Measurements from ENCODE around the gene CNPY1.
"Not testable (repeated sequence)": the region's sequence is repeated elsewhere in the genome, so short reads cannot be mapped to it uniquely, and the experiment has no call there.

The CNPY1 gene

DNA sequence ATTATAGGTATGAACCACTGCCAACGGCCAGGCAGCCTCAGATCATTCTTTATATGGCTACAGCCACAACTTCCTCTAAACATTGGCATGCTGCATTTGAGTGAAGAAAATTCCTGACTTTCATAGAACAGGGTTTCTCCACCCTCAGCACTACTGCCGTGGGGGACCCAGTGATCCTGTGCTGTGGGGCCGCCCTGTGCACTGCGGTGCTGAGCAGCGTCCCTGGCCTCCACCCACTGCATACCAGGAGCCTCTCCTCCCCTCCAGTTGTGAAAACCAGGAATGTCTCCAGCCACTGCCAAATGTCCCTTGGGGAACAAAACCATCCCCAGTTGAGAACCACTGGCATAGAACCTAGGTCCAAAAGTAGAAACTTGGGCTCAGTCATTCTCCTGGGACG lies 15.8 kb downstream of the CNPY1 start:
- Histone ChIP-seq H3K9me3 (ENCODE audit: insufficient read depth, low read depth, low read length) (no peaks in the 10 kb centered on the region), H3K27ac (ENCODE audit: low read depth, low read length) (no peak overlapping the region), H3K27me3 (ENCODE audit: insufficient read depth, low read length) (peaks cover 98% of the 10 kb centered on the region), H3K9ac (ENCODE audit: low read depth, low read length) (no peak overlapping the region), H3K36me3 (ENCODE audit: insufficient read depth, low read length) (no peaks in the 10 kb centered on the region), H3K4me1 (ENCODE audit: insufficient read depth, low read length) (no peaks in the 10 kb centered on the region; the same call in 1 of the 2 replicates), H3K4me3 (ENCODE audit: low read length) (no peak overlapping the region)
- WGBS = 78% methylated on average over 6 of the region's 6 CpGs

DNA sequence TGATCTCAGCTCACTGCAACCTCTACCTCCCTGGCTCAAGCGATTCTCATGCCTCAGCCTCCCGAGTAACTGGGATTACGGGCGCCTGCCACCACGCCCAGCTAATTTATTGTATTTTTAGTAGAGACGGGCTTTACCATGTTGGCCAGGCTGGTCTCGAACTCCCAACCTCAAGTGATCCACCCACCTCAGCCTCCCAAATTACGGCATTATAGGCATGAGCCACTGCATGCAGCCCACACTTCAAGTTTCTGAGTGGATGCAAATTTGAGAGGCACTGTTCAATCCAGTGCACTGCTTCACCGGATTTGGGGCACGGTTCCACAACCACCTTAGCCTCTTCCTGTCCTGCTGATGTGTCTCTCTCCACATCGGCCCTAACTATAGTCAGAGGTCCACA lies 16.5 kb downstream of the CNPY1 start:
- Histone ChIP-seq H3K36me3 (ENCODE audit: insufficient read depth, low read length) (no peaks in the 10 kb centered on the region), H3K27ac (ENCODE audit: low read depth, low read length) (no peak overlapping the region), H3K27me3 (ENCODE audit: insufficient read depth, low read length) (peaks cover 97% of the 10 kb centered on the region), H3K9me3 (ENCODE audit: insufficient read depth, low read depth, low read length) (no peaks in the 10 kb centered on the region), H3K4me1 (ENCODE audit: insufficient read depth, low read length) (no peaks in the 10 kb centered on the region; the same call in 1 of the 2 replicates), H3K9ac (ENCODE audit: low read depth, low read length) (no peak overlapping the region), H3K4me3 (ENCODE audit: low read length) (no peak overlapping the region)
- whole genome bisulfite sequencing = 95% methylated on average over 11 of the region's 11 CpGs

DNA sequence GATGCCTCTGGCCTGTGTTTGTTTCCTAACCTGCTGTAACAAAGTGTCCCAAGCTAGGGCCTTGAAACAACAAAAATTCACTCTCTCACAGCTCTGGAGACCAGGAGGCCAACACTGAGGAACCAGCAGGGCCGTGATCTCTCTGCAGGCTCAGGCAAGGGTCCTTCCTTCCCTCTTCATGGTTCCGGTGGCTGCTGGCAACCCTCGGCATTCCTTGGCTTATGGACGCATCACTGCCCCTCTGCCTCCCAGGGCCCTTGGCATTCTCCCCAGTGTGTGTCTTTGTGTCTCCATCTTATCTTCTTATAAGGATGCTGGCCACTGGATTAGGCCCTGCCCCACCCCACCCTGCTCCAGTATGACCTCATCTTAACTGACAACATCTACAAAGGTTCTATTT lies 17.0 kb downstream of the CNPY1 start:
- Histone ChIP-seq H3K9me3 (ENCODE audit: insufficient read depth, low read depth, low read length) (no peaks in the 10 kb centered on the region), H3K9ac (ENCODE audit: low read depth, low read length) (no peak overlapping the region), H3K4me1 (ENCODE audit: insufficient read depth, low read length) (no peaks in the 10 kb centered on the region; the same call in 1 of the 2 replicates), H3K27me3 (ENCODE audit: insufficient read depth, low read length) (peaks cover 93% of the 10 kb centered on the region), H3K4me3 (ENCODE audit: low read length) (no peak overlapping the region), H3K36me3 (ENCODE audit: insufficient read depth, low read length) (no peaks in the 10 kb centered on the region), H3K27ac (ENCODE audit: low read depth, low read length) (no peak overlapping the region)
- 96% methylated on average over 4 of the region's 4 CpGs for WGBS

DNA sequence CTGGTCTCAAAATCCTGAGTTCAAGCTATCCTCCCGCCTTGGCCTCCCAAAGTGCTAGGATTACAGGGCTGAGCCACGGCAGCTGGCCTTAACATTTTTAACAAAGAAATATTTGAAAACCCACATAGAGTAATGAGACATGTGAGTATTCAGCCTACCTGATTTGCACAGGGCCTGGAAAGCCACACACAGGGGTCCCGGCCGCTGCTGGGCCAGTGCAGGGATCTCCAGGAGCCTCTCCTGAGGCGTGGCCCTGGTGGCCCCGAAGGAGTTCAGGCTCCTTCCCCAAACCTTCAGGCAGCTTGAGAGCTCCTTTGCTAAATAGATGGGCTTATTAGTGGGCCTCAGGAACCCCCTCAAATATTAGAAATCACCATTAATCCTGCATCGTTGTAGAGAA lies 18.7 kb downstream of the CNPY1 start:
- Histone ChIP-seq H3K4me1 (ENCODE audit: insufficient read depth, low read length) (no peaks in the 10 kb centered on the region; the same call in 1 of the 2 replicates), H3K36me3 (ENCODE audit: insufficient read depth, low read length) (no peaks in the 10 kb centered on the region), H3K9ac (ENCODE audit: low read depth, low read length) (no peak overlapping the region), H3K9me3 (ENCODE audit: insufficient read depth, low read depth, low read length) (no peaks in the 10 kb centered on the region), H3K4me3 (ENCODE audit: low read length) (no peak overlapping the region), H3K27ac (ENCODE audit: low read depth, low read length) (no peak overlapping the region), H3K27me3 (ENCODE audit: insufficient read depth, low read length) (peaks cover 93% of the 10 kb centered on the region)
- WGBS = 88% methylated on average over 7 of the region's 7 CpGs

DNA sequence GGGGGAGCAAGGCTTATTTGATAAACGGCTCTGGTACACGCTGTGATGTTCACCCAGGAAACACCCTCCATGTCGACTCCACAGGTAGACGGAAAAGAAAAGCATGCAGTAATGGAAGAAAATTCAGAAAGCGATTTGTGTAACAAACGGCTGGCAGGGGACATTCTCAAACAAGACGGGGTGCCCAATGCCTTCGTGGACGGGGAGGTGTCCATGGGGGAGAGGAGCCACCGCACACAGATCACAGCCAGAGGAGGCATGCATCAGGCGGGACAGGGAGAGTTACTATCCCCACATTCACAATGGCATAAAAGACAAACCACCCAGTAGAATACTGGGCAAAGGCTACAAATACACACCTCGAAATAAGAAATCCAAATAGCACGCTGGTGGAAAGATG lies 20.1 kb downstream of the CNPY1 start:
- no peaks in the 10 kb centered on the region for H3K36me3 ChIP-seq (ENCODE audit: insufficient read depth, low read length)
- no peak overlapping the region for H3K4me3 ChIP-seq (ENCODE audit: low read length)

DNA sequence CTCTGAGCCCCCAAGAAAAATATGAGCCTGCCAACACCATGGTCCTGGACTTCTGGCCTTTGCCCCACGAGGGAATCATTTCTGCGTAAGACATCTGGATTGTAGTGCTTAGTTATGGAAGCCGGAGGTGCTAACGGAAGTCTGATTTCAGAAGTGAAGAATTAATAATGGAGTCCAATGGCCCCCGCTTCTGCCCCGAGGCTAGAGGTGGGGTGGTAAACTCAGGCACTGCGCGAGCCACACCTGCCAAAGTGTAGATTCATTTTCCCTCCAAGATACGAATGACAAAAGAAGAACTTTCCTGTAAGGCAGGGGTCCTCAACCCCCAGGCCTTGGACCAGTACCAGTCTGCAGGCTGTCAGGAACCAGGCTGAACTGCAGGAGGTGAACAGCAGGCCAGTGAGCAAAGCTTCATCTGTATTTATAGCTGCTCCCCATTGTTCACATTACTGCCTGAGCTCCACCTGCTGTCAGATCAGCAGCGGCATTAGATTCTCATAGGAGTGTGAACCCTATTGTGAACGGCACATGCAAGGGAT lies 22.3 kb downstream of the CNPY1 start:
- Histone ChIP-seq H3K27ac (ENCODE audit: low read depth, low read length) (no peak overlapping the region), H3K27me3 (ENCODE audit: insufficient read depth, low read length) (peaks cover 87% of the 10 kb centered on the region), H3K9ac (ENCODE audit: low read depth, low read length) (no peak overlapping the region), H3K36me3 (ENCODE audit: insufficient read depth, low read length) (no peaks in the 10 kb centered on the region), H3K4me1 (ENCODE audit: insufficient read depth, low read length) (no peaks in the 10 kb centered on the region), H3K4me3 (ENCODE audit: low read length) (no peak overlapping the region), H3K9me3 (ENCODE audit: insufficient read depth, low read depth, low read length) (no peaks in the 10 kb centered on the region)
- 86% methylated on average over 11 of the region's 11 CpGs for WGBS

More for the DNA sequence above, 20.1 kb downstream of the CNPY1 start:
- Histone ChIP-seq H3K9me3 (ENCODE audit: insufficient read depth, low read depth, low read length) (no peaks in the 10 kb centered on the region), H3K9ac (ENCODE audit: low read depth, low read length) (no peak overlapping the region), H3K27ac (ENCODE audit: low read depth, low read length) (no peak overlapping the region), H3K4me1 (ENCODE audit: insufficient read depth, low read length) (no peaks in the 10 kb centered on the region), H3K27me3 (ENCODE audit: insufficient read depth, low read length) (peaks cover 90% of the 10 kb centered on the region)
- 78% methylated on average over 12 of the region's 13 CpGs for WGBS

DNA sequence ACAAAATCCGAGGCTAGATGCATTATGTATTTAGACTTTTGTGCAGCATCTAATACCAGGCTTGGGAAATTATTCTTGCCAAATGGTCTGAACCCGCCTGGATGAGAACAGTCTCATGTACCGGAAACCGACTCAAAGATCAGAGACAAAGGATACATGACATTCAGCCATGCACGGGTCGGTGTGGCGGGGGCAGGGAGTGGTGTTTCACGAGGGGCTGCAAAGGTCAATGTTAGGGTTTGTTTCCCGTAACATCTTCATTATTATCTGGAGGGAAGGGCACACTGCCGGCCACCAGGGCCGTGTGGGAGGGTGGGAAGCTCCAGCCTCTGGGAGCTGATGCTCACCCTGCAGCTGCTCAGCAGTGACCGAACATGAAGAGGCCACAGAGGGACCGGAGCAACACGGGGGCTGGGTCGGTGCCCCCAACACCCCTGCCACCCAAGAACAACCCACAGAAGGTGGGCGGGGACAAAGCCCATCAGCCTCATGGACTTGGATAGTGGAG lies 23.1 kb downstream of the CNPY1 start:
- Histone ChIP-seq H3K27ac (ENCODE audit: low read depth, low read length) (no peak overlapping the region), H3K9ac (ENCODE audit: low read depth, low read length) (no peak overlapping the region), H3K4me1 (ENCODE audit: insufficient read depth, low read length) (no peaks in the 10 kb centered on the region), H3K27me3 (ENCODE audit: insufficient read depth, low read length) (peaks cover 89% of the 10 kb centered on the region), H3K36me3 (ENCODE audit: insufficient read depth, low read length) (no peaks in the 10 kb centered on the region), H3K4me3 (ENCODE audit: low read length) (no peak overlapping the region), H3K9me3 (ENCODE audit: insufficient read depth, low read depth, low read length) (no peaks in the 10 kb centered on the region)
- 88% methylated on average over 16 of the region's 16 CpGs for WGBS

DNA sequence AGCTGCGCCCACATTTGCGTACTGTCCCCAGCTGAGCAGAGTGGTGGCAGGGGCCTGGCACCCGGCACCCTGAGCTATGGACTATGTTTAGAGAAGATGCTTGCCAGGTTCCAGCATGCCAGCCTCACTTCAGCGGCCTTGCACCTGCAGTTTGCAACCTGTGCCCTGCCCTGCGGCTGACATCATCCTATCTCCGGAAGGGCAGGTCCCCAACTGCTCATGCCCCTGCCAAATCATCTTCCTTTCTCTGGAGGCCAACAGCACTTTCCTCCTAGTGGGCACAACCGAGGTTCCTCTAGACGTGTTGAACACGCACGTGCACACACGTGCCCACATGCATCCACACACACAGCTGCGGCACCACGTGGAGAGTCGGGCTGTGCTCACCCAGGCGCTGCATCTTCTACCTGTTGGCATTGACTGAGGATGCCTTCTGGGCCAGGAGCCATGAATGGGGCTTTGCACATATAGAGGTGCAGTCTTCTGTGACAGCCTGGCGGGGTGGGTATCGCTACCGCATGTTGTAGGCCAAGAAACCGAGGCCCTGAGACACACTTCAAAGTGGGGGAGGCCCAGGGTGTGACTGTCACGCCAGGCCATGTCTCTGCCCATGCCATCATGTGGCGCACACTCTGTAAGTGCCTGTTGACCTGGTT lies 24.5 kb downstream of the CNPY1 start:
- H3K9ac ChIP-seq (ENCODE audit: low read depth, low read length) = no peak overlapping the region
- H3K27me3 ChIP-seq (ENCODE audit: insufficient read depth, low read length) = peaks cover 89% of the 10 kb centered on the region
- WGBS = 94% methylated on average over 21 of the region's 21 CpGs
- H3K9me3 ChIP-seq (ENCODE audit: insufficient read depth, low read depth, low read length) = no peaks in the 10 kb centered on the region
- no peaks in the 10 kb centered on the region for H3K36me3 ChIP-seq (ENCODE audit: insufficient read depth, low read length)
- H3K4me3 ChIP-seq (ENCODE audit: low read length) = no peak overlapping the region
- no peak overlapping the region for H3K27ac ChIP-seq (ENCODE audit: low read depth, low read length)
- no peaks in the 10 kb centered on the region for H3K4me1 ChIP-seq (ENCODE audit: insufficient read depth, low read length)

DNA sequence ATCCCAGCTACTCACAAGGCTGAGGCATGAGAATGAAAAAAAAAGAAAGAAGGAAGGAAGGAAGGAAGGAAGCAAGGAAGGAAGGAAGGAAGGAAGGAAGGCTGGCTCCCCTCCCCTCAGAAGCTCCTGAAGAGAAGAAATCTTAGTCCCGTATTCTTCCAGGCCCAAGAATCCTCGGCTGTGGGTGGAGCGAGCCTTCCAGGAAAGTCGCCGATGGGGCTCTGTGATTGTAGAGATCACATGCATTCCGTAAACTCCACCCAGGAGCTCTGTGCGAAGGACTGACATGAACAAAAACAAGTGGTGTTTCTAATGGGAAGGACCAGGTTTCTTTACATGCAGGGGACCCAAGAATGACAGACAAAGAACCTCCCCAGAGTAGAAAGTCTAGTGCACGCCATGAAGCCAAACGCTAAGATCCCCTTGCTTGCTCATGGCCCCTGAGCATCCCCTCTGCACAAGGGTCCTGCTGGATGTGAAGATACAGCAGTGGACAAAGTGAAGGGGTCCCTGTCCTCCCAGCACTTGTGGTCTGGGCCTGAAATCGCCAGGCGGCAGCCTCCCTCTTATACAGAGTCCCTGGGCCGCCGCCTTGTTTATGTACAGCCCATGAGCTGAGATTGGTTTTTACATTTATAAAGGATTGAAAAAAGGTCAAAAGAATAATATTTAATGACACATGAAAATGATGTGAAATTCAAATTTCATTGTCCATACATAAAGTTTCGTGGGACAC lies 25.2 kb downstream of the CNPY1 start:
- no peak overlapping the region for H3K4me3 ChIP-seq (ENCODE audit: low read length)
- no peaks in the 10 kb centered on the region for H3K4me1 ChIP-seq (ENCODE audit: insufficient read depth, low read length)
- no peak overlapping the region for H3K27ac ChIP-seq (ENCODE audit: low read depth, low read length)
- H3K27me3 ChIP-seq (ENCODE audit: insufficient read depth, low read length) = peaks cover 89% of the 10 kb centered on the region
- 84% methylated on average over 14 of the region's 14 CpGs for WGBS
- H3K9ac ChIP-seq (ENCODE audit: low read depth, low read length) = no peak overlapping the region
- no peaks in the 10 kb centered on the region for H3K9me3 ChIP-seq (ENCODE audit: insufficient read depth, low read depth, low read length)
- no peaks in the 10 kb centered on the region for H3K36me3 ChIP-seq (ENCODE audit: insufficient read depth, low read length)

DNA sequence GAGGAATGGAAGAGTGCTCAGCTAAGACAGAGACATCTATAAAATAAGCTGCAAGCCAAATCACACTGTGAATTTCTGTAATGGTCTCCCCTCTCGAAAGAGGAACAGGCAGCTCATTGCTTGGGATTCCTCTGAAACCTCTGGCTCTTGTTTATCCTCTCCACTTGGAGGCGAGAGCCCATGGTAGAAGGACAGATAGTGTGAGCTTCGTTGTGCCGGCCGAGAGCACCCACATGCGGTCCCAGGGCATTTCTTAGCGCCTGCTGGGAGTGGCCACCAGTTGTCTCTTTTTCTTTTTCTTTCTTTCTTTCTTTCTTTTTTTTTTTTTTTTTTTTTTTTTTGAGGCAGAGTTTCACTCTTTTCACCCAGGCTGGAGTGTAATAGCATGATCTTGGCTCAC lies 26.2 kb downstream of the CNPY1 start:
- H3K27me3 ChIP-seq (ENCODE audit: insufficient read depth, low read length) = peaks cover 89% of the 10 kb centered on the region
- no peak overlapping the region for H3K4me3 ChIP-seq (ENCODE audit: low read length)
- 71% methylated on average over 6 of the region's 7 CpGs for WGBS
- no peaks in the 10 kb centered on the region for H3K4me1 ChIP-seq (ENCODE audit: insufficient read depth, low read length)
- no peaks in the 10 kb centered on the region for H3K36me3 ChIP-seq (ENCODE audit: insufficient read depth, low read length)
- H3K9me3 ChIP-seq (ENCODE audit: insufficient read depth, low read depth, low read length) = no peaks in the 10 kb centered on the region
- H3K9ac ChIP-seq (ENCODE audit: low read depth, low read length) = no peak overlapping the region
- no peak overlapping the region for H3K27ac ChIP-seq (ENCODE audit: low read depth, low read length)

DNA sequence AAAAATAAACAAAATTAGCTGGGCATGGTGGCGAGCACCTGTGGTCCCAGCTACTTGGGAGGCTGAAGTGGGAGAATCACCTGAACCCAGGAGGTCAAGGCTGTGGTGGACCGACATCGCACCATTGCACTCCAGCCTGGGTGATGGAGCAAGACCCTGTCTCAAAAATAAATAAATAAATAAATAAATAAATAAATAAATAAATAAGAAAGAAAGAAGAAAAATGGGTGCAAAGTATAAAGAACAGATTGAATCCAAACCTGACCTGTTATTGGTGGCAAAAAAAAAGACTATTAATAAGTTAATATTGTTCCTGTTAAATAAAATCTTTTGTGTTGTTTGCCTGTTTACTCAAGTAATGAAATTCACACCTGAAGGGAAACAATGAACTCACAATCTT lies 27.0 kb downstream of the CNPY1 start:
- not testable (repeated sequence) for H3K4me3 ChIP-seq (ENCODE audit: low read length); H3K36me3 ChIP-seq (ENCODE audit: insufficient read depth, low read length); H3K27ac ChIP-seq (ENCODE audit: low read depth, low read length); H3K4me1 ChIP-seq (ENCODE audit: insufficient read depth, low read length); H3K9me3 ChIP-seq (ENCODE audit: insufficient read depth, low read depth, low read length); H3K9ac ChIP-seq (ENCODE audit: low read depth, low read length)
- peaks cover 94% of the 10 kb centered on the region for H3K27me3 ChIP-seq (ENCODE audit: insufficient read depth, low read length)
- WGBS = 94% methylated on average over 3 of the region's 3 CpGs

Data from HUES64 (cell line).